Adrenal gland (tissue), 5 donors: Measurements from ENCODE around the gene LCMT1.
"Not testable (repeated sequence)": the region's sequence is repeated elsewhere in the genome, so short reads cannot be mapped to it uniquely, and the experiment has no call there.

ENCODE experiments used
- CTCF ChIP-seq, 6 experiments: fragments of 450-650 bp in 4 of 6; fragments of 200-600 bp in 2 of 6; sonication (generic) in 1 of 6; IDR thresholded peaks; 1 replicate in 5 of 6; 2 replicates in 1 of 6; pipeline versions ENCODE4 v1.5.1 to v1.8.0; 2016 to 2021; ENCODE audit warnings: antibody characterized with exemption in 6 of 6, mild to moderate bottlenecking in 2 of 6, moderate library complexity in 1 of 6
- POLR2A ChIP-seq, 2 donors: fragments of 450-650 bp; IDR thresholded peaks; one replicate each; pipeline ENCODE4 v1.6.1; 2017; ENCODE audit warnings: antibody characterized with exemption in 2 of 2, mild to moderate bottlenecking in 2 of 2, moderate library complexity in 1 of 2
- donor health status: DM: no; HTN: no; CAD: no.

- TF ChIP-seq CTCF, POLR2A (IDR thresholded peaks at IDR 0.05): not testable (repeated sequence)
Observed at GRCh38 chr16:25126086-25126666, 14.6 kb downstream of the LCMT1 start.
